OCI-LY7 (cell line): ENCODE results near the gene DTNB. TPM values are rescaled to one million over a fixed set of nuclear protein-coding genes. Genes with fewer than 3 reads are reported as not detected.

ENCODE experiments used
- BruUV-seq: library from RNA; stranded (reverse); fragments of 400-500 nt; replicated peaks from 2 replicates; lab custom pipeline; 2021; lab: Mats Ljungman, UMichigan
- CTCF ChIA-PET: fragments of 300-600 bp; sonication (Branson Sonifier 250); formaldehyde crosslinking; loops from one replicate; lab custom pipeline; 2022; ENCODE audit warnings: antibody characterized with exemption; ENCODE audit not compliant: unreplicated experiment; lab: Charles Lee
- POLR2A ChIA-PET: fragments of 300-600 bp; sonication (Branson Sonifier 250); formaldehyde crosslinking; loops from one replicate; lab custom pipeline; 2022; ENCODE audit warnings: antibody characterized with exemption; lab: Charles Lee
- DNase-seq: peaks from one replicate; pipeline ENCODE4 v3.0.0-alpha.2; 2015; ENCODE audit warnings: low spot score
- H2AFZ ChIP-seq: fragments of 200-600 bp; sonication (generic), shearing (Covaris generic); 2 replicates; pipeline ENCODE4 v1.6.1; 2014; ENCODE audit warnings: mild to moderate bottlenecking, antibody characterized with exemption, low read length, moderate library complexity
- H3K27ac ChIP-seq: fragments of 200-600 bp; sonication (generic); 2 replicates; pipeline ENCODE4 v1.5.1; 2014; ENCODE audit warnings: mixed run types, low read depth, mild to moderate bottlenecking, moderate library complexity, low read length, inconsistent platforms; ENCODE audit not compliant: poor library complexity, severe bottlenecking
- H3K36me3 ChIP-seq: fragments of 200-600 bp; sonication (generic); 2 replicates; pipeline ENCODE4 v1.6.1; 2014; ENCODE audit warnings: mild to moderate bottlenecking, antibody characterized with exemption, low read length, moderate library complexity, mixed read lengths; ENCODE audit not compliant: insufficient read depth
- H3K4me1 ChIP-seq: fragments of 200-600 bp; sonication (generic); 2 replicates; pipeline ENCODE4 v1.5.1; 2014; ENCODE audit warnings: mild to moderate bottlenecking, low read length; ENCODE audit not compliant: insufficient read depth, poor library complexity, severe bottlenecking
- H3K4me2 ChIP-seq: fragments of 200-600 bp; sonication (generic); 2 replicates; pipeline ENCODE4 v1.6.1; 2014; ENCODE audit warnings: mild to moderate bottlenecking, low read length
- H3K4me3 ChIP-seq: fragments of 200-600 bp; sonication (generic); 2 replicates; pipeline ENCODE4 v1.5.1; 2014; ENCODE audit warnings: mild to moderate bottlenecking, low read depth, low read length; ENCODE audit not compliant: poor library complexity, severe bottlenecking
- H3K79me2 ChIP-seq: fragments of 200-600 bp; sonication (generic); 2 replicates; pipeline ENCODE4 v1.6.1; 2016; ENCODE audit warnings: low read depth, mild to moderate bottlenecking, low read length, moderate library complexity, mixed read lengths; ENCODE audit not compliant: insufficient read depth
- H3K9me2 ChIP-seq: fragments of 200-600 bp; sonication (generic); 2 replicates; pipeline ENCODE4 v1.6.1; 2016; ENCODE audit warnings: mild to moderate bottlenecking, low read length, mixed read lengths; ENCODE audit not compliant: insufficient read depth
- H3K9me3 ChIP-seq: fragments of 200-600 bp; sonication (generic); 2 replicates; pipeline ENCODE4 v1.6.1; 2014; ENCODE audit warnings: mild to moderate bottlenecking, mixed run types, low read length, mixed read lengths
- H4K20me1 ChIP-seq: fragments of 200-600 bp; sonication (generic); 2 replicates; pipeline ENCODE4 v1.6.1; 2014; ENCODE audit warnings: mild to moderate bottlenecking, antibody characterized with exemption, low read length, moderate library complexity, mixed read lengths; ENCODE audit not compliant: insufficient read depth
- CTCF ChIP-seq: fragments of 200-600 bp; sonication (generic); conservative IDR thresholded peaks from 2 replicates; pipeline ENCODE4 v1.5.1; 2014; ENCODE audit warnings: mild to moderate bottlenecking, antibody characterized with exemption, low read length, moderate library complexity, mixed read lengths
- EZH2phosphoT487 ChIP-seq: fragments of 200-600 bp; sonication (generic); IDR thresholded peaks from 2 replicates; pipeline ENCODE4 v1.6.1; 2018; ENCODE audit warnings: low read depth, borderline replicate concordance, mild to moderate bottlenecking, mixed run types, antibody characterized with exemption, low read length, moderate library complexity, mixed read lengths
- intact Hi-C: fragments of 100-400 bp; cut with micrococcal nuclease; formaldehyde crosslinking; loops from one replicate; pipeline ENCODE4 v1.10.0; 2022; ENCODE audit not compliant: unreplicated experiment
- total RNA-seq, 2 experiments: library from RNA; depleted of rRNA in 1 of 2; stranded (reverse); fragments of >200 nt in 1 of 2; shearing (Covaris generic) in 1 of 2; gene quantifications; 2 replicates each; pipeline ENCODE4 v1.2.3, GENCODE V29; 2014 to 2022

DTNB gene
- total RNA-seq, 2 experiments from 2014 or later = 16.1 to 28.3 TPM

- Histone ChIP-seq H3K4me1 (peaks cover 6% of the 10 kb centered on the region), H3K9me2 (no peaks in the 10 kb centered on the region), H3K4me2 (peak overlapping the region; percentile 39; the same call in 1 of the 2 replicates), H3K27ac (no peak overlapping the region), H3K36me3 (no peaks in the 10 kb centered on the region), H3K4me3 (peak overlapping the region; percentile 61), H3K79me2 (no peaks in the 10 kb centered on the region), H2AFZ (no peak overlapping the region), H3K9me3 (no peaks in the 10 kb centered on the region), H4K20me1 (no peaks in the 10 kb centered on the region)
- TF ChIP-seq EZH2phosphoT487 (no peak), CTCF (no peak)
- no TSS peak for BruUV-seq
- intact Hi-C loops = no loop called here
- POLR2A ChIA-PET = no interaction called here
- DNase-seq = no peak
- CTCF ChIA-PET = no interaction called here
These were observed 333.0 kb downstream of the DTNB start for GRCh38 chr2:25340181-25340921.

GRCh38 chr2:25339791-25340180 lies 333.6 kb downstream of the DTNB start:
- Histone ChIP-seq H3K9me3 (no peaks in the 10 kb centered on the region), H3K36me3 (no peaks in the 10 kb centered on the region), H3K4me3 (no peak overlapping the region), H3K4me2 (no peak overlapping the region), H4K20me1 (no peaks in the 10 kb centered on the region), H2AFZ (no peak overlapping the region), H3K27ac (no peak overlapping the region), H3K4me1 (peaks cover 6% of the 10 kb centered on the region), H3K9me2 (no peaks in the 10 kb centered on the region), H3K79me2 (no peaks in the 10 kb centered on the region)
- no peak for DNase-seq
- POLR2A ChIA-PET = no interaction called here
- BruUV-seq = no TSS peak
- TF ChIP-seq CTCF (no peak), EZH2phosphoT487 (no peak)
- intact Hi-C loops = no loop called here
- CTCF ChIA-PET = no interaction called here

- POLR2A ChIA-PET = no interaction called here
- no peak overlapping the region for H3K4me3 ChIP-seq
- H3K9me3 ChIP-seq = no peaks in the 10 kb centered on the region
- no peaks in the 10 kb centered on the region for H3K79me2 ChIP-seq
- no peak for DNase-seq
- peaks cover 10% of the 10 kb centered on the region for H3K4me1 ChIP-seq
- CTCF ChIA-PET = no interaction called here
- H3K9me2 ChIP-seq = no peaks in the 10 kb centered on the region
- no peaks in the 10 kb centered on the region for H3K36me3 ChIP-seq
- BruUV-seq = no TSS peak
- H2AFZ ChIP-seq = no peak overlapping the region
- H4K20me1 ChIP-seq = no peaks in the 10 kb centered on the region
- intact Hi-C loops = no loop called here
- H3K4me2 ChIP-seq = no peak overlapping the region
- no peak overlapping the region for H3K27ac ChIP-seq
- no peak for TF ChIP-seq CTCF
- no peak for TF ChIP-seq EZH2phosphoT487
These were observed 334.1 kb downstream of the DTNB start for GRCh38 chr2:25339211-25339674.
